Measurements from ENCODE around the gene BABAM2. TPM values are rescaled to one million over a fixed set of nuclear protein-coding genes. Genes with fewer than 3 reads are reported as not detected.

Gene BABAM2
- total and polyA plus RNA-seq, 10 of the 15 experiments (the other 5 are each of a cell fraction or from before 2014, with no cell fraction given), result 30.7 to 59.9 (median 44.5) TPM

DNA sequence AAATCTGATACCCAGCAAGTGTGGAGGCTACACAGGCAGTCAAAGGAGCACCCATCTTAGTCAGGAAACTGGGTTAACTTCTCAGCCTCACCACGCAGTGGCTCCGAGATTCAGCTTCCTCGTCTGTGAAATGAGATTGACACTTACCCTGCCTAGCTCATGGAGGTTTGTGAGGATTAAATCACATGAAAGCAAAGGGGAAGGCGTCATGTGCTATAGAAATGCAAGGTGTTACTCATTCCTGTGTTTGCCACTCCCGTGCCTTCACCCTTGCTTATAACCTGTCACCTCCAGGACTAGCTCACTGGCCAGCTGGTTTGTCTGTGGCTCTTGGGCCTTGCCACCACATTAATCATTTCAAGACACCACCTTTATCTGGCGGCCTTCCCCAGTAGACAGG lies 383.2 kb downstream of the BABAM2 start:
- WGBS (ENCODE audit: insufficient coverage, insufficient replicate concordance, low lambda C conversion rate, missing lambda C conversion rate), result 45% methylated on average over 6 of the region's 6 CpGs
- no peaks in the 10 kb centered on the region for H4K20me1 ChIP-seq (ENCODE audit: control insufficient read depth, insufficient read depth)
- in situ Hi-C loops (cut with MboI), result no loop called here
- H3K4me1 ChIP-seq (ENCODE audit: control insufficient read depth, insufficient read depth, low read length), result peaks cover 23% of the 10 kb centered on the region
- ChIA-PET CTCF (interaction anchor here (0.8 to 1.5 kb wide), 4 partner anchors 8 to 569 kb away, joined by 3 read pairs; no protein-coding TSS in a partner anchor), RAD21 (ENCODE audit: unreplicated experiment) (interaction anchor here (0.6 kb wide), 1 partner anchor 19 kb away, joined by 4 read pairs; no protein-coding TSS in a partner anchor), SMC1A (ENCODE audit: uncharacterized antibody, unreplicated experiment) (interaction anchor here (0.9 to 1.9 kb wide), 4 partner anchors 11 to 501 kb away, joined by 3 to 7 read pairs (median 4); no protein-coding TSS in a partner anchor), POLR2A (interaction anchor here (0.5 kb wide), 1 partner anchor 109 kb away, joined by 8 read pairs; no protein-coding TSS in a partner anchor)
- no peak overlapping the region for H3K27ac ChIP-seq (ENCODE audit: control insufficient read depth, insufficient read depth)
- H3K4me3 ChIP-seq, result no peak overlapping the region
- DNase-seq (ENCODE audit: low read depth, low spot score), result no peak
- no peak overlapping the region for H2AFZ ChIP-seq (ENCODE audit: control insufficient read depth, low read depth, low read length)
- BruUV-seq (replicated peaks), result no TSS peak
- H3K9me3 ChIP-seq (replicated peaks; ENCODE audit: control insufficient read depth, insufficient read depth, low read length), result no peaks in the 10 kb centered on the region
- no peaks in the 10 kb centered on the region for H3K79me2 ChIP-seq (ENCODE audit: control insufficient read depth, insufficient read depth, low read length)
- H3K36me3 ChIP-seq (ENCODE audit: control insufficient read depth in 2 of 2, insufficient read depth in 2 of 2, low read length in 1 of 2), result no peaks in the 10 kb centered on the region
- H3K9ac ChIP-seq (ENCODE audit: control insufficient read depth, insufficient read depth, low read length), result no peak overlapping the region
- intact Hi-C loops (cut with micrococcal nuclease; ENCODE audit: unreplicated experiment), result no loop called here
- H3K27me3 ChIP-seq (replicated peaks in 1 of 2; ENCODE audit: control insufficient read depth in 2 of 2, insufficient read depth in 2 of 2, low read length in 1 of 2), result no peaks in the 10 kb centered on the region
- ATAC-seq, result peak; percentile 49
- FAIRE-seq, result no peak
- no peak overlapping the region for H3K4me2 ChIP-seq (ENCODE audit: control insufficient read depth, insufficient read depth)
- TF ChIP-seq TCF3 (IDR thresholded peaks at IDR 0.05; ENCODE audit: borderline replicate concordance, insufficient read depth, low read depth, low read length) (no peak), IRF4 (IDR thresholded peaks at IDR 0.05; ENCODE audit: low read depth, low read length) (no peak), NFYB (IDR thresholded peaks at IDR 0.05; ENCODE audit: insufficient read depth, low read depth, low read length) (no peak), ZBED1 (IDR thresholded peaks at IDR 0.05; ENCODE audit: borderline replicate concordance) (0 out of 2 replicates have a peak, but pooled peaks have one; percentile 34), EED (IDR thresholded peaks at IDR 0.05; ENCODE audit: low read depth) (peak; percentile 39; the same call in 1 of the 2 replicates), RUNX3 (IDR thresholded peaks at IDR 0.05; ENCODE audit: low read length) (peak; percentile 43; the same call in 1 of the 2 replicates), BHLHE40 (IDR thresholded peaks at IDR 0.05; ENCODE audit: borderline replicate concordance in 1 of 2, low read depth in 2 of 2, low read length in 1 of 2) (peak in 1 of 2 experiments; percentile 62; a peak in 2 of 4 replicates), CEBPB (IDR thresholded peaks at IDR 0.05; ENCODE audit: borderline replicate concordance in 1 of 2, low read depth in 2 of 2, low read length in 2 of 2) (no peak), WRNIP1 (IDR thresholded peaks at IDR 0.05; ENCODE audit: borderline replicate concordance, low read depth, low read length) (no peak), MYC (IDR thresholded peaks at IDR 0.05; ENCODE audit: insufficient read depth, insufficient read length, insufficient replicate concordance, low read length, severe bottlenecking) (no peak), TAF1 (IDR thresholded peaks at IDR 0.05; ENCODE audit: borderline replicate concordance, low read depth, low read length) (no peak), STAT1 (conservative IDR thresholded peaks at IDR 0.05) (no peak), ZZZ3 (IDR thresholded peaks at IDR 0.05; ENCODE audit: control insufficient read depth, insufficient read length, low read depth) (no peak), JUNB (IDR thresholded peaks at IDR 0.05) (peak; percentile 60), ZNF24 (IDR thresholded peaks at IDR 0.05) (no peak), POU2F2 (IDR thresholded peaks at IDR 0.05; ENCODE audit: borderline replicate concordance, low read depth, low read length) (no peak), RAD51 (IDR thresholded peaks at IDR 0.05) (no peak), ZNF622 (IDR thresholded peaks at IDR 0.05) (no peak)
- TF ChIP-seq, protein P1, sequence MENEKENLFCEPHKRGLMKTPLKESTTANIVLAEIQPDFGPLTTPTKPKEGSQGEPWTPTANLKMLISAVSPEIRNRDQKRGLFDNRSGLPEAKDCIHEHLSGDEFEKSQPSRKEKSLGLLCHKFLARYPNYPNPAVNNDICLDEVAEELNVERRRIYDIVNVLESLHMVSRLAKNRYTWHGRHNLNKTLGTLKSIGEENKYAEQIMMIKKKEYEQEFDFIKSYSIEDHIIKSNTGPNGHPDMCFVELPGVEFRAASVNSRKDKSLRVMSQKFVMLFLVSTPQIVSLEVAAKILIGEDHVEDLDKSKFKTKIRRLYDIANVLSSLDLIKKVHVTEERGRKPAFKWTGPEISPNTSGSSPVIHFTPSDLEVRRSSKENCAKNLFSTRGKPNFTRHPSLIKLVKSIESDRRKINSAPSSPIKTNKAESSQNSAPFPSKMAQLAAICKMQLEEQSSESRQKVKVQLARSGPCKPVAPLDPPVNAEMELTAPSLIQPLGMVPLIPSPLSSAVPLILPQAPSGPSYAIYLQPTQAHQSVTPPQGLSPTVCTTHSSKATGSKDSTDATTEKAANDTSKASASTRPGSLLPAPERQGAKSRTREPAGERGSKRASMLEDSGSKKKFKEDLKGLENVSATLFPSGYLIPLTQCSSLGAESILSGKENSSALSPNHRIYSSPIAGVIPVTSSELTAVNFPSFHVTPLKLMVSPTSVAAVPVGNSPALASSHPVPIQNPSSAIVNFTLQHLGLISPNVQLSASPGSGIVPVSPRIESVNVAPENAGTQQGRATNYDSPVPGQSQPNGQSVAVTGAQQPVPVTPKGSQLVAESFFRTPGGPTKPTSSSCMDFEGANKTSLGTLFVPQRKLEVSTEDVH (IDR thresholded peaks at IDR 0.05; ENCODE audit: low read depth, partially characterized antibody), result no peak
- TF ChIP-seq, protein P2, sequence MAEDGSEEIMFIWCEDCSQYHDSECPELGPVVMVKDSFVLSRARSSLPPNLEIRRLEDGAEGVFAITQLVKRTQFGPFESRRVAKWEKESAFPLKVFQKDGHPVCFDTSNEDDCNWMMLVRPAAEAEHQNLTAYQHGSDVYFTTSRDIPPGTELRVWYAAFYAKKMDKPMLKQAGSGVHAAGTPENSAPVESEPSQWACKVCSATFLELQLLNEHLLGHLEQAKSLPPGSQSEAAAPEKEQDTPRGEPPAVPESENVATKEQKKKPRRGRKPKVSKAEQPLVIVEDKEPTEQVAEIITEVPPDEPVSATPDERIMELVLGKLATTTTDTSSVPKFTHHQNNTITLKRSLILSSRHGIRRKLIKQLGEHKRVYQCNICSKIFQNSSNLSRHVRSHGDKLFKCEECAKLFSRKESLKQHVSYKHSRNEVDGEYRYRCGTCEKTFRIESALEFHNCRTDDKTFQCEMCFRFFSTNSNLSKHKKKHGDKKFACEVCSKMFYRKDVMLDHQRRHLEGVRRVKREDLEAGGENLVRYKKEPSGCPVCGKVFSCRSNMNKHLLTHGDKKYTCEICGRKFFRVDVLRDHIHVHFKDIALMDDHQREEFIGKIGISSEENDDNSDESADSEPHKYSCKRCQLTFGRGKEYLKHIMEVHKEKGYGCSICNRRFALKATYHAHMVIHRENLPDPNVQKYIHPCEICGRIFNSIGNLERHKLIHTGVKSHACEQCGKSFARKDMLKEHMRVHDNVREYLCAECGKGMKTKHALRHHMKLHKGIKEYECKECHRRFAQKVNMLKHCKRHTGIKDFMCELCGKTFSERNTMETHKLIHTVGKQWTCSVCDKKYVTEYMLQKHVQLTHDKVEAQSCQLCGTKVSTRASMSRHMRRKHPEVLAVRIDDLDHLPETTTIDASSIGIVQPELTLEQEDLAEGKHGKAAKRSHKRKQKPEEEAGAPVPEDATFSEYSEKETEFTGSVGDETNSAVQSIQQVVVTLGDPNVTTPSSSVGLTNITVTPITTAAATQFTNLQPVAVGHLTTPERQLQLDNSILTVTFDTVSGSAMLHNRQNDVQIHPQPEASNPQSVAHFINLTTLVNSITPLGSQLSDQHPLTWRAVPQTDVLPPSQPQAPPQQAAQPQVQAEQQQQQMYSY (CRISPR knock-in tag; IDR thresholded peaks at IDR 0.05), result no peak
